GM10266 (cell line): ENCODE results near the gene INPP5J.

Source experiments
- DNase-seq: peaks from one replicate; pipeline ENCODE4 v3.0.0; 2012; ENCODE audit errors: extremely low spot score
- CTCF ChIP-seq: IDR thresholded peaks from 2 replicates; pipeline ENCODE4 v1.5.1; 2012; ENCODE audit warnings: mild to moderate bottlenecking, low read depth; ENCODE audit not compliant: control insufficient read depth, insufficient read depth; ENCODE audit errors: missing control alignments

INPP5J gene

DNA sequence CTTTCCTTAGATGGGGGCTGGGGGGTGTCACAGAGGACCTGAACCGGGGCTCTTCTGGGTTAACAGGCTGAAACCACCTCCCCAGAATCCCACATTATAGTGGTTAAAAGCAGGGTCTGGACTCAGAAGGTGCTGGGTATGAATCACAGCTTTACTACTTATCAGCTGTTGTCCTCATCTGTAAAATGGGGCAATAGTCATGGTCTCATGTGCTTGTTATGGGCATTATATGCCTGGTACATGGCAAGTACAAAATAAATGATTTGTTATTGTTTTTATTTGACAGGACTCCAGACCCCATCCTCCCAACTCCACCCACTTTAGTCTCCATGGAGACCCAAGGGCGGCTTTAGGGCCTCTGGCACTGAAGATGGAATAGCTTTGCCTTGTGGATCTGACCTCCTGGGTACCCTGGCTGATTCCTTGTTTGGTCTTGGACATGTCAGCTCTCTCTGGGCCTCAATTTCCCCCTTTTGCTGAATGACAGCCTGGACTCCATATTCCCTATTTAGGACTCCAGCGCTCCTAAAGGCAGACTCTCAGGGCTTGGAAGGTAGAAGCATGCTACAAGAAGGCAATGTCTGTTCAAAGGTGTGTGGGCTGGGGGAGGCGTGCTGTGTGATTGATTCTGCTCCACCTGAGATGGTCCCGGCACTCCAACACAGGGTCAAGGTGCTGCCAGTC lies 42.5 kb upstream of the INPP5J start:
- DNase-seq = no peak
- TF ChIP-seq CTCF = no peak

GRCh38 chr22:31080848-31081649 lies 41.7 kb upstream of the INPP5J start, which contains the start of gene SMTN:
Gene SMTN (plus strand): TSS chr22:31081318. CDS start chr22:31083259, 1,941 bp downstream.
- peak; percentile 93 for DNase-seq
- TF ChIP-seq CTCF = no peak

DNA sequence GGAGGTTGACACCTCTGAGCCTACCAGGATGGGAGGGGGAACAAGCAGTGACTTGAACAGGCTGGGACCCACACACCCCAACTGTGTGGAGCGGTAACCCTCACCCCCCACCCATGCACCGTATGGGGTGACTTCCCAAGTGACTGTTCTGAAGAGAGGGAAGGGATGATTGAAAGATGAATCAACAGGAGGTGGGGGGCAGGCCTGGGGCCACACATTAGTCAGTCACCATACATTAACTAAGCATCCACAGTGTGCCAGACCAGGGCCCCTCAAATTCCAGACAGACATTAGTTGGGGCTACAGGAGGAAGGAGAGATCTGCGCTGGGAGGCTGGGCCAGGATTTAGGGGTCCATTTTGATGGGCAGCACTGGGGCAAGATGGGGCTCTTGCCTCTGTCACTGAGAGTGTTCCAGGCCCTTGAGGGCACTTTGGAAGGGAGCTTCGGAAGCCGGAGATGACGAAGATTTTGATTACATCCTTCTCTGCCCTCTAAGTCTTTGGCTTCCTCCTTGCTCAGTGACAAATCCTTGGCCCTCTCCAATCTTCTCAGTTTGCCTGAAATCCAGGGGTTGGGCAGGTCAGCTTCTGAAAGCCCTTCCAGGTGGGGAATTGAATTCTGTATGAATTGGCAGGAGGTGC lies 40.7 kb upstream of the INPP5J start:
- no peak for DNase-seq
- no peak for TF ChIP-seq CTCF

GRCh38 chr22:31082606-31083376 lies 40.0 kb upstream of the INPP5J start:
- no peak for DNase-seq
- TF ChIP-seq CTCF = peak; percentile 43

DNA sequence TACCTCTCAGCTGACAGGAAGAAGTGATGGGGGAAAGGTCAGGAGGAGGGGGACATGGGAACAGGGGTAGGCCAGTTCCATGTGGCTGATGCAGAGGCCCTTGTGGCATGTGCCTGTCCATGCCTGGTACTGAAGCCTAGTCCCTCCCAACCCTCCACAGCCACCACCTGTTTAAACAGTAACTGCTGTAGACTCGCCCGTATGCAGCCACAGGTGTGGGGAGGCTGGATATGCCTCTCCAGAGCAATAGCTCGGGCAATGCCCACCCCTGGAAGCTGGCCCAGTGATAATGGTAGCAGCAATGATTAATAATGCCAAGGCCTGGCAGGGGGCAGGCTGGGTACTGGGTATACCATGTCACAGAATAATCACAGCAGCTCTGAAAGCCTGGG lies 39.4 kb upstream of the INPP5J start:
- no peak for TF ChIP-seq CTCF
- DNase-seq = no peak

GRCh38 chr22:31083923-31084810 lies 38.6 kb upstream of the INPP5J start:
- no peak for DNase-seq
- TF ChIP-seq CTCF = no peak
